Measurements from ENCODE around the gene RFNG.

Gene RFNG

DNA sequence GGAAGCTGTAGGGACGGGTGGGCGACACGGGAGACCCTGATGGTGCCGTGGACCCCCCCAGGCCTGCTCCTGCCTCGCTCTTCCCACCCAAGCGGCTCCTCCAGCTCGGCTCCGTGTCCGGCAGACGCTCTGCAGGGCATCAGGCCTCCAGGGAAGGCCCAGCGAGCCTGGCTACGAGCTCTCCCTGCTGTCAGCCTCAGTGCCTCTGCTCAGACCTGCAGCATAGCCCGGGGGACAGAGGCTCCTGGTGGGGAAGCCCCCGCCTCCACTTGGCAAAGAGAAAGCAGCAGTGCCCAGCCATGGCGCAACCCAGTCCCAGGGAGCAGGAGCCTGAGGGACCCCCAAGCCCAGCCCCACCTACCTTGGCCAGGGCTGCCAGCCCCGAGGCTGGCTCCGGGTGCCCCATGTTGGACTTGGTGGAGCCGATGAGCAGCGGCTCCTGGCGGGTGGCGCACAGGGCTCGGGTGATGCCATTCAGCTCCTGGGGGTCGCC lies 40.5 kb upstream of the RFNG start:
- TF ChIP-seq CTCF (IDR thresholded peaks at IDR 0.05): no peak

DNA sequence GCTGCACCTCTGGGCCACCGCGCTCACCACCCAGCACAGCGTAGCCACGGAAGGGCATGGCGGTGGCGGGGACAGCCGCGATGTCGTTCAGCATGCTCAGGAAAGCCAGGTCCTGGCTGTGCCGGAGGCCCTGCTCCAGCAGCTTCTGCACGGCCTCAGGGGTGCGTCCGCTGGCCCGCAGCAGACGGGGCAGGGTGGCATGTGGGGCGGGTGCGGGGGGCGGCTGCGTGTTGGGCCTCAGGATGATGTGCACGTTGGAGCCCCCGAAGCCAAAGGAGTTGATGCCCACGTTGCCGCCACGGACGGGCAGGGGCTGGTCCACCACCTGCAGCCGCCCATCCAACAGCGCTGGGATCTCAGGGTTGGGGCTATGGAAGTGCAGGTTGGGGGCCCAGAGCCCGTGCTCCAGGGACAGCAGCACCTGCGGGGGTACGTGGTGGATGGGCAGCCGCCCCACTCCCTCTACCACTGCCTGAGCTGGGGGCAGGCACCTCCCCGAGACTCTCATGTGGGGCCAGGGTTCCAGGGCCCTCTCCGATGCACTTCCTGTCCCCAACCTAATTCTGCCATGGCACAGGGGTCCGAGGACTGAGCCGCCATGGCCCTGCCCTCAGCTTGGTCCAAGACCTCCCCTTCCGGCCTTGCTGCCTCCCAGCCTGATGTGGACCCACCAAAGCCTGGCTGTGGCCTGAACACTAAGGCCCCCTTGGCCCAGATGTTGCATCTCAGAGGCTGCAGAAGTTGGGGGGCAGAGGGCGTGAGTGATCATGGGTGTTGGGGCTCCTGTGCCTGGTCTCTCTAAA lies 39.9 kb upstream of the RFNG start:
- no peak for TF ChIP-seq CTCF (IDR thresholded peaks at IDR 0.05)

- no peak for TF ChIP-seq CTCF (IDR thresholded peaks at IDR 0.05)
Observed at GRCh38 chr17:82090549-82091263, 39.1 kb upstream of the RFNG start.

DNA sequence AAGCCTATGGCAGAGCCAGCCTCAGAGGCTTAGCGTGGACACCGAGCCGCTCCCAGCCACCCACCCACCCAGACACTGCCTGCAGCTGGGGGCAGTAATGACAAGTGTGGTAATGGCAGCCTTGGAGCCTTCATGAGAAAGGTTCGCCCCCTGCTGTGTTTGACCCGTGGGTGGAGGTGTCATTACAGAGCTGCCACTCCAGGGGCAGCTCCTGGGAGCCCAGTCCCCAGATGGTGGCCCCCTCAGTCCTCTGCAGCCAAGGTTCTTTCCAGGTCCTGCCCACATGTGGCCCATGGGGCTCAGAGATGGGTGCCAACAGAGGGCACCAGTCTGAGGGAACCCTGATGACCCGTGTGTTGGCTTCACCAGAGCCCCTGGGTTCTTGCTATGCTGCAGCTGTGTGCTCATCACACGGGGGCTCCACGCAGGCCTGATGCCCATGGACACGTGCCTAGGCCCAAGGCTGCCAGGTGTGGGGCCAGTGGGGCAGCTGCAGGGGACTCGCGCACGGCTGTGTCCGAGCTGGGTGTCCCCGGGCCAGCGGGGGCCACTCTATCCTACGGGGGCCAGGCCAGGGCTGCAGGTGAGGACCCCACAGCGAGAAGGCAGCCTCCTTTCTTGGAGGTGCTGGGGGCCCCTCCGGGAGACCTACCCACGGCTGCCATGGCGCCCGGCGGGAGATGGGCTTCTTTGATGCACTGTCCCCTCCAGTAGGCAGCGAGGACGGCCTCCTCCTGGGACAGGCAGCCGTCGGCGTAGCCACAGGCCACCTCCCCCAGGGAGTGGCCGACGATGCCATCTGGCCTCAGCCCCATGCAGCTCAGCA lies 38.3 kb upstream of the RFNG start:
- no peak for TF ChIP-seq CTCF (IDR thresholded peaks at IDR 0.05)

DNA sequence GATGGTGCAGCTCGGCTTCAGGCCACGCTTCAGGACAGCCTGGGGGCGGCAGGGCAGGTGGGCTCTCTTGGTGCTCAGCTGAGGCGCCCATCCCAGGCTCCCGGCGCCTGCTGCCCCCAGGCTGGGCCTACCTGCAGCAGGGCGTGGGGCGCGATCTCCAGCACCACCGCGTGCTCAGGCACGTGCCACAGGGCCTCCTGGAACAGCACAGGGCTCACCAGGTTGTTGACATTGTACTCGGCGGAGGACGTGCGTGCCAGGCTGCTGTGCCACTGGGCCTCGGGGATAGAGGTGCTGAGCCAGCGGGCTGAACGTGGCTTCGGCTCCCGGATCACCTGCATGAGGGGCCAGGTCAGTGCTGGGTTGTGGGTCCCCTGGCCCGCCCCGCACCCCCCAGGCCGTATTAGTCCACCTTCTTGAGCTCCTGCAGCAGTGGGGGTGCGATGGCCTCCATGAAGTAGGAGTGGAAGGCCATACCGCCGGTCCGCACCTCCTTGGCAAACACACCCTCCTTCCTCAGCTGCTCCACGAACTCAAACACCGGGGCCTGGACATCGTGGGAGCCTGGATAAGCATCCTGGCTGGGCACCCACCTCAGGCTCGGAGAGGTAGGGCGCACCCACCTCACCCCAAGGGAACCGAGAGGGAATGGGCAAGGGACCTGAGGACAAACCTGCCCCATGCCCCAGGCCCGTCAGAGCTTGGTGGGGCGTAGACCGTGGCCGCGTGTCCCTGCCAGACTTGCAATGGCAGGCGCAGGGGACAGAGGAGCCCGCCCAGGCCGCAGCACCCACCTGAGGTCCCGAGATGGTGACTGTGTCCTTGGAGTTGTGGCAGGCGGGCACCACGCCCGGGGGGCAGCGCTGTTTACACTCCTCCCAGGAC lies 37.5 kb upstream of the RFNG start:
- no peak for TF ChIP-seq CTCF (IDR thresholded peaks at IDR 0.05)

- TF ChIP-seq CTCF (IDR thresholded peaks at IDR 0.05): no peak
Observed at GRCh38 chr17:82087961-82088837, 36.6 kb upstream of the RFNG start.

All from LNCAP (cell line).